HepG2 (cell line): ENCODE results near the gene LAMTOR1. TPM values are rescaled to one million over a fixed set of nuclear protein-coding genes. Genes with fewer than 3 reads are reported as not detected.

Experiments
- ARID2 ChIP-seq: sonication (generic); formaldehyde crosslinking; IDR thresholded peaks from 2 replicates; pipeline ENCODE4 v1.8.1; 2022; ENCODE audit warnings: mild to moderate bottlenecking, missing genetic modification reagents, borderline replicate concordance
- ARNTL ChIP-seq: sonication (generic); formaldehyde crosslinking; IDR thresholded peaks from 2 replicates; pipeline ENCODE4 v1.4.0; 2020; ENCODE audit warnings: mild to moderate bottlenecking, missing genetic modification reagents
- CBX1 ChIP-seq: IDR thresholded peaks from one replicate; pipeline ENCODE4 v1.6.1; 2016; ENCODE audit warnings: antibody characterized with exemption, low read depth
- CC2D1A ChIP-seq: sonication (generic); formaldehyde crosslinking; IDR thresholded peaks from 2 replicates; pipeline ENCODE4 v1.8.1; 2023; ENCODE audit warnings: mild to moderate bottlenecking, missing genetic modification reagents
- CEBPG ChIP-seq: IDR thresholded peaks from 2 replicates; pipeline ENCODE4 v1.6.1; 2016
- GMEB2 ChIP-seq: IDR thresholded peaks from 2 replicates; pipeline ENCODE4 v1.6.1; 2016; ENCODE audit warnings: missing biosample characterization, missing genetic modification reagents, low read depth
- KDM2A ChIP-seq: sonication (generic); formaldehyde crosslinking; IDR thresholded peaks from 2 replicates; pipeline ENCODE4 v1.4.0; 2020; ENCODE audit warnings: low read depth, missing genetic modification reagents, borderline replicate concordance
- KMT2B ChIP-seq: IDR thresholded peaks from 2 replicates; pipeline ENCODE4 v1.6.1; 2016; ENCODE audit warnings: missing genetic modification reagents, missing compliant biosample characterization
- LCORL ChIP-seq, 2 experiments: fragments of 450-650 bp in 1 of 2; sonication (generic) in 1 of 2; formaldehyde crosslinking in 1 of 2; IDR thresholded peaks; 2 replicates each; pipeline versions ENCODE4 v1.5.0 to v1.6.1; 2017 to 2020; ENCODE audit warnings: antibody characterized with exemption in 1 of 2, missing genetic modification reagents in 1 of 2
- NRL ChIP-seq: sonication (generic); formaldehyde crosslinking; IDR thresholded peaks from 2 replicates; pipeline ENCODE4 v1.5.0; 2020; ENCODE audit warnings: missing genetic modification reagents, mild to moderate bottlenecking, moderate library complexity, borderline replicate concordance
- SP1 ChIP-seq, 2 experiments: fragments of 450-650 bp in 1 of 2; sonication (generic) in 1 of 2; formaldehyde crosslinking in 1 of 2; IDR thresholded peaks; 2 replicates each; pipeline versions ENCODE4 v1.4.0 to v1.6.1; 2016 to 2020; ENCODE audit warnings: missing genetic modification reagents in 1 of 2
- SP2 ChIP-seq: sonication (generic); formaldehyde crosslinking; IDR thresholded peaks from 2 replicates; pipeline ENCODE4 v1.5.1; 2020; ENCODE audit warnings: mild to moderate bottlenecking, missing genetic modification reagents
- TAF15 ChIP-seq: fragments of 200-400 bp; formaldehyde crosslinking; IDR thresholded peaks from one replicate; pipeline ENCODE4 v1.6.1; 2018; ENCODE audit warnings: mild to moderate bottlenecking, low read depth, low read length; ENCODE audit not compliant: poor library complexity, severe bottlenecking
- THAP8 ChIP-seq: sonication (generic); formaldehyde crosslinking; IDR thresholded peaks from 2 replicates; pipeline ENCODE4 v1.5.1; 2020; ENCODE audit warnings: missing genetic modification reagents, mild to moderate bottlenecking, borderline replicate concordance
- TOPORS ChIP-seq: sonication (generic); formaldehyde crosslinking; IDR thresholded peaks from 2 replicates; pipeline ENCODE4 v1.8.0; 2023; ENCODE audit warnings: mild to moderate bottlenecking, missing genetic modification reagents
- ZC3H4 ChIP-seq: sonication (generic); formaldehyde crosslinking; IDR thresholded peaks from 2 replicates; pipeline ENCODE4 v1.4.0; 2020; ENCODE audit warnings: missing genetic modification reagents, borderline replicate concordance
- ZNF230 ChIP-seq: sonication (generic); formaldehyde crosslinking; IDR thresholded peaks from 2 replicates; pipeline ENCODE4 v1.4.0; 2020; ENCODE audit warnings: mild to moderate bottlenecking, missing genetic modification reagents
- ZNF263 ChIP-seq: sonication (generic); formaldehyde crosslinking; IDR thresholded peaks from 2 replicates; pipeline ENCODE4 v1.4.0; 2020; ENCODE audit warnings: missing genetic modification reagents
- ZNF282 ChIP-seq: fragments of 450-650 bp; IDR thresholded peaks from 2 replicates; pipeline ENCODE4 v1.6.1; 2018; ENCODE audit not compliant: partially characterized antibody
- ZNF484 ChIP-seq: sonication (generic); formaldehyde crosslinking; IDR thresholded peaks from 2 replicates; pipeline ENCODE4 v1.5.1; 2020; ENCODE audit warnings: mild to moderate bottlenecking, low read depth, missing genetic modification reagents, borderline replicate concordance
- ZNF556 ChIP-seq: sonication (generic); formaldehyde crosslinking; IDR thresholded peaks from 2 replicates; pipeline ENCODE4 v1.4.0; 2020; ENCODE audit warnings: mild to moderate bottlenecking, missing genetic modification reagents, borderline replicate concordance
- ZNF574 ChIP-seq: sonication (generic); formaldehyde crosslinking; IDR thresholded peaks from 2 replicates; pipeline ENCODE4 v1.4.0; 2020; ENCODE audit warnings: missing genetic modification reagents
- ZNF737 ChIP-seq: sonication (generic); formaldehyde crosslinking; IDR thresholded peaks from 2 replicates; pipeline ENCODE4 v1.5.0; 2020; ENCODE audit warnings: missing genetic modification reagents, mild to moderate bottlenecking, borderline replicate concordance
- ZNF782 ChIP-seq: sonication (generic); formaldehyde crosslinking; IDR thresholded peaks from 2 replicates; pipeline ENCODE4 v1.4.0; 2020; ENCODE audit warnings: missing genetic modification reagents, mild to moderate bottlenecking, borderline replicate concordance
- polyA plus RNA-seq, 8 experiments: library from polyadenylated mRNA; depleted of rRNA in 3 of 8; stranded (reverse) in 7 of 8; unstranded in 1 of 8; fragments of >200 nt; fragmentation: Illumina TruSeq in 4 of 8; extraction: Trizol in 4 of 8; gene quantifications; 2 replicates each; pipeline versions ENCODE4 v1.2.1 to v1.2.3, GENCODE V29; 2011 to 2016; ENCODE audit warnings: low read depth in 4 of 8, missing spikeins in 1 of 8, mixed read lengths in 1 of 8; ENCODE audit not compliant: insufficient read depth in 1 of 8
- total RNA-seq, 5 experiments: library from RNA; depleted of rRNA; stranded (reverse); fragments of >200 nt; fragmentation: Illumina TruSeq; extraction: Trizol; gene quantifications; 2 replicates each; pipeline ENCODE4 v1.2.3, GENCODE V29; 2016; ENCODE audit warnings: low read depth in 1 of 5

LAMTOR1 gene
- total and polyA plus RNA-seq, 2 of the 13 experiments (the other 11 are each of a cell fraction or from before 2014, with no cell fraction given), result 60.4 to 66.0 TPM

GRCh38 chr11:72080326-72081183, 22.5 kb downstream of the LAMTOR1 start, which contains the start of the genes LRRC51 and NUMA1 (continued):
- TF ChIP-seq ZNF574 (no peak; the same call in none of the 2 replicates), TOPORS (CRISPR knock-in tag) (no peak), GMEB2 (peak; percentile 20; the same call in 1 of the 2 replicates), KMT2B (no peak), CBX1 (no peak), KDM2A (no peak), SP1 (IDR thresholded peaks at IDR 0.05) (no peak), SP1 (CRISPR knock-in tag; IDR thresholded peaks at IDR 0.05) (peak; percentile 72), ZNF263 (CRISPR knock-in tag) (no peak), ARID2 (CRISPR knock-in tag) (no peak), ARNTL (CRISPR knock-in tag) (no peak), THAP8 (CRISPR knock-in tag) (no peak; the same call in 1 of the 2 replicates), LCORL (IDR thresholded peaks at IDR 0.05) (no peak), LCORL (CRISPR knock-in tag; IDR thresholded peaks at IDR 0.05) (no peak), TAF15 (no peak), ZC3H4 (CRISPR knock-in tag) (no peak), CEBPG (CRISPR knock-in tag) (peak; percentile 41; the same call in 1 of the 2 replicates), ZNF230 (CRISPR knock-in tag) (no peak), ZNF556 (no peak; the same call in 1 of the 2 replicates), SP2 (CRISPR knock-in tag) (peak; percentile 74), CC2D1A (CRISPR knock-in tag) (no peak), ZNF484 (no peak), ZNF282 (no peak), ZNF737 (CRISPR knock-in tag) (no peak), ZNF782 (no peak), NRL (CRISPR knock-in tag) (no peak)
